Measurements from ENCODE around the gene C11orf21.

Gene C11orf21

GRCh38 chr11:2270322-2271076 is 31.2 kb downstream of the C11orf21 start, which contains the start of gene ASCL2:
ASCL2 (minus strand) TSS chr11:2270588; CDS start chr11:2270332, 256 bp downstream.
- DNase-seq: no peak

DNA sequence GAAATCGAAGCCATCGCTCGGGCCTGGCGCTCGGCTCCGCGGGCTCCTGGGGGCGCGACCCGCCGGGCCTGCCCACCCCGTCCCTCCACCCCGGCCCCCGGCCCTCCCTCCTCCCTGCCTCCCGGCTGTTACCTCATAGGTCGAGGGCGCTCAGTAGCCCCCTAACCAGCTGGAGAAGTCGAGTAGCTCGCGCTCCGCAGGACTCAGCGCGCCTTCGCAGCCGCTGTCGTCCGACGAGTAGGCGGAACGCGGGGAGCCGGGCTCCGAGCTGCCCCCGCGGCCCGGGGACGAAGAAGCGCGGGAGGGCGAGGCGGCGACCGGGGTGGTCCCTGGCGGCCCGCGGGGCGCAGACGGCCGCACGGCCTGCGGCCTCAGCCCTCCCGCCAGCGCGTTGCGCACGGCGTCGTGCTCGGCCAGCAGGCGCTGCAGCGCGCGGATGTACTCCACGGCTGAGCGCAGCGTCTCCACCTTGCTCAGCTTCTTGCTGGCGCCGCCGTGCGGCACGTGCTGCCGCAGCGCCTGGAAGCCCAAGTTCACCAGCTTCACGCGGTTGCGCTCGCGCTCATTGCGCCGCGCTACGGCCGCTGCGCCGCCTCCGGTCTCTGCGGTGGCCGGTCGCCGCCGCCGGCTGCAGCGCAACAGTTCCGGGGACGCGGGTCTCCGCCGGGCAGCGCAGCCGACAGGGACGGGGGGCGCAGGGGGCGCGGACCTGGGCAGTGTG is 32.0 kb downstream of the C11orf21 start:
- DNase-seq: peak in 1 of 2 donors; percentile 23

DNA sequence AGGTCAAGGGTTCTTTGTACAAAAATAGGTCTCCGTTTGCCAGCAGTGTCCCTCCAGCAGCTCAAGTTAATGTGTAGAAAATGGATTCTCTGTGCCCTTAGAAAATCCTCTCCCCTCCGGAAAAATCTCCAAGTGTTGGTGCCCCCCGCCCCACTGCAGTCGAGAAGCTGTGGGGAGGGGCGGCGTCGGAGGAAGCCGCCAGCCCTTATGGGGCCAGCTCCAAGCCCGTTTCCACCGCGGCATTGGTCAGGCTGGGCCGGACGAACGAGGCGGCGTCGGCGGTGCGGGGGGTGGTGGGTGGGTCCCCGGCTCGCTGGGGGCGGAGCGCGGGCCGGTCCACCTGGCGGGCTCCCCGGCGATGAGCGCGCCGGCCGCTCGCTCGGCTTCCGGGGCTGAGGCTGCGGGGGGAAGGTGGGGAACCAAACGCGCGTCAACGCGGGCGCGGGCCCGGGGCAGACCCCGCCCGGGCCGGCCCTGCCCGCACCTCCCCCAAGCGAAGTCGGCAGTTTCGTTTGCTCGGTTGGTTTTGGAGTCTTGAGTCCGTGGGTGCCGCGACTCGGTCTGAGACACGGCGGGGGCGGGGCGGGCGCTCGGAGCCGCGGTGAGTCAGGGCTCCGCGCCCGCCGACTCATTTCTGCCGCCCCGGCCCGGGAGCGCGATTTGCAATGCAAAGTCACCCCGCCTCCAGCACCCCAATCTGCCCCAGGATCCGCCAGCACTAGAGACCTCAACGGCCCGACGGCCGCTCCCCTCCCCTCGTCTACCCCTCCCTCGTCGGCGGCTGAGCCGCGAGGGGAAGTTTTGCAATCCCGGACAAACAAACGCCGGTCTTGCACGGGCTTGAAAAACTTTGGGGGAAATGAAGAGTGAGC is 32.8 kb downstream of the C11orf21 start:
- peak; percentile 74 to 82 for DNase-seq

GRCh38 chr11:2267851-2268728 is 33.6 kb downstream of the C11orf21 start:
- DNase-seq: no peak

GRCh38 chr11:2267306-2267850 is 34.3 kb downstream of the C11orf21 start:
- DNase-seq: no peak

DNA sequence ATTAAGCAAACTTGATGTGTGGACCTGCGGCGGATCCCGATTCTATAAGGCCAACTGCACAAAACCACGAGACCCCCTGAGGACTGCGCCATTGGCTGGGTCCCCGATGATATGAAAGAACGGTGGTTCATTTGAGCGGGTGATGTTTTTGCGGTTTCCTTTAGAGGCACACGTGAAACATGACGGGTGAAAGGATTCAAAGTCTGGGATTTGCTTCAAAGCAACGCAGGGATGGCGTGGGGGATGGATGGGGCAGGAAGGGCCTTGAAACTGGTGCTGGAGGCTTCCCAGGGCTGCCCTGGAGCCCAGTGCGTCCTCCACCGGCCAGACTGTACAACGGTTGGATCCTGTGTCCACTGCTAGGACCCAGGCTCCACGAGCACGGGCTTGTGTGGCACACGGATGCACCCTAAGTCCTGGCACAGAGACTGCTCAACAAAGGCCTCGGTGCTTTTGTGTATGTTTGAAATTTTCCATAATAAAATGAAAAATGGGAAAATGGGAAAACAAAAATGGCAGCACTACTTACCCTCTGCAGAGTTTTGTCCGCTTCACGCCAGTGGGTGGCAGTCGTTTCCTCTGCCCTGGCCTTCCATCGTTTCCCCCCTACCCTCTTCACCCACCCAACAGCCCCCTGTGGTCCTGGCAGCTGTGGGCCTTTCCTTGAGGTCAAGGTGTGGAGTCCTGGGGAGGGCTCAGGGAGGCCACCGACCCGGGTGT is 35.0 kb downstream of the C11orf21 start:
- DNase-seq: no peak

- no peak for DNase-seq
Measured at GRCh38 chr11:2265854-2266585, 35.7 kb downstream of the C11orf21 start.

DNA sequence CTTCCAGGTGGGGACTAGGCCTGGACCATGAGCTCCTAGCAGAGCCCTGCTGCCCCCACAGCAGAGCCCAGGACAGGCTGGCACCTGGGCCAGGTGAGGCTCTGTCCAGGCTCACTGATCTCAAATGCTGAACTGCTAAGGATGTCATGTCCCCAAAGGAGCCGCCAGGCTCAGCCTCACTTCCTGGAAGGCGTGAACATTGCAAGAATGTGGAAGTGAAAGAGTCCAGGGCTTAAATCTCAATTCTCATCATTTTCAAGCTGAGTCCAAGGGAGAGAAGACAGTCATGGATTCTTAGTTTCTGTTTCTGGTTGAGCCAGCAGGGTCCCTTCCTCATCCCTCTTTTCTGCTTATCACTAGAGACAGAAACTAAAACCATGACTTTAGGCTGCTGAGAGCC is 36.3 kb downstream of the C11orf21 start:
- no peak for DNase-seq

- DNase-seq: no peak
Measured at GRCh38 chr11:2264366-2265053, 37.2 kb downstream of the C11orf21 start.

DNA sequence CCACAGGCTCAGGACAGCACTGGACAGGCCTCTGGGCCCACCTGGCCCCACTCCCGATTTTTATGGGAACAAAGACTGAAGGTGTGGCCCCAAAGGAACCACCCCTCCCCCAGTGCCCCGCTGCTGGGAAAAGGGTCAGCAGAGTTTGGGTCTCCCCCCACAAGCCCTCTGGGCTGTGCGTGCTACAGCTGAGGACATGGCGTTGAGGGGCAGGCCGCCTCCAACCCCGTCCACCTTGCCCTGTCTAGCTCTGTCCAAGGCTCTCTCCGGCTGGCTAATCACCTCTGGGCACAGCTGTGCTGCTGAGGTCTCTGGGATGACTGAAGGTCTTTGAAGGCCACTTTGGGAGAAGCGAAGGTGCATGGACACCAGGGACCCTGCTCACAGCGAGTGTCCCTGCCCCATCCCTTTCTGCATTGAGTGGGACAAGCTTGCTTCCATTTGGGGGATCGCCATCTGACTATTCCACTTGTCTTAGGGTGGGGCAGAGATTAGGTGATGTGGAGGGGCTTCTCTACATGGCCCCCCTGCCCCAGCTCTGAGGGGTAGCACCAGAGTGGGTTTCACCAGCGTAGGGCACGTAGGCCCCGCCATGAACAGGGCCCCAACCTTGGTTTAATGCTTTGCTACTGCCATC is 37.9 kb downstream of the C11orf21 start:
- DNase-seq: no peak

- no peak for DNase-seq
Measured at GRCh38 chr11:2263071-2263565, 38.6 kb downstream of the C11orf21 start.

DNA sequence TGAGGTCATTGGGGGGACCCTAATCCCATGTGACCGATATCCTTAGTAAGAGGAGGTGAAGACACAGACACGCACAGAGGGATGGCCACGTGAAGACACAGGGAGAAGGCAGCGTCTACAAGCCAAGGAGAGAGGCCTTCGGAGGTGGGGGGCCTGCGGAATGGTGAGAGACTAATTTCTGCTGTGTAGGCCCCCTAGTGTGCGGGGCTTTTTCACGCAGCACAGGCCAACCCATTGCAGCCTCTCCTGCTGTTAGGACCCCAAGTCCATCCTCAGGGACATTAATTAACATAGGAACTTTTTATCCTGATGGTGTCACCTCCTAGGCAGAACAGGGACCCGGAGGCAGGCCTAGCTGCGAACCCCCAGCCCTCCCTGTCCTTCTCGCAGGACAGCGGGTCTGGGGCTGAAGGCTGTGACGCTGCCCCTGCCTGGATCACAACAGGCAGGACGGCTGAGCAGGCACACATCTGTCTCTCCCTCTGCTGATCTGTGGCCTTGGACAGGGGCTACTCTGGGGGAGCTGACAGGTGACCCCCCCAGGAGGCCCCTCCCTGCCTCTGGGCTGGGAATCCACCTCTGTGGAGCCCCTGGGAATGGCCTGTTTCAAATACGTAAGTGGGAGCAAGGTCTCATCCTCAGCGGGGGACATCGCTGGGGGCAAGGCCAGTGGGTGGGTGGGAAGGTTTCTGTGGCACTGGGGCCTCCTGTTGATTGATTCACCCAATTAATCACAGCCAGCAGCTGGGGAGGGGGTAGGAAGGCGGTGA is 39.2 kb downstream of the C11orf21 start:
- no peak for DNase-seq

- DNase-seq: no peak
Measured at GRCh38 chr11:2261436-2262230, 40.1 kb downstream of the C11orf21 start.

DNA sequence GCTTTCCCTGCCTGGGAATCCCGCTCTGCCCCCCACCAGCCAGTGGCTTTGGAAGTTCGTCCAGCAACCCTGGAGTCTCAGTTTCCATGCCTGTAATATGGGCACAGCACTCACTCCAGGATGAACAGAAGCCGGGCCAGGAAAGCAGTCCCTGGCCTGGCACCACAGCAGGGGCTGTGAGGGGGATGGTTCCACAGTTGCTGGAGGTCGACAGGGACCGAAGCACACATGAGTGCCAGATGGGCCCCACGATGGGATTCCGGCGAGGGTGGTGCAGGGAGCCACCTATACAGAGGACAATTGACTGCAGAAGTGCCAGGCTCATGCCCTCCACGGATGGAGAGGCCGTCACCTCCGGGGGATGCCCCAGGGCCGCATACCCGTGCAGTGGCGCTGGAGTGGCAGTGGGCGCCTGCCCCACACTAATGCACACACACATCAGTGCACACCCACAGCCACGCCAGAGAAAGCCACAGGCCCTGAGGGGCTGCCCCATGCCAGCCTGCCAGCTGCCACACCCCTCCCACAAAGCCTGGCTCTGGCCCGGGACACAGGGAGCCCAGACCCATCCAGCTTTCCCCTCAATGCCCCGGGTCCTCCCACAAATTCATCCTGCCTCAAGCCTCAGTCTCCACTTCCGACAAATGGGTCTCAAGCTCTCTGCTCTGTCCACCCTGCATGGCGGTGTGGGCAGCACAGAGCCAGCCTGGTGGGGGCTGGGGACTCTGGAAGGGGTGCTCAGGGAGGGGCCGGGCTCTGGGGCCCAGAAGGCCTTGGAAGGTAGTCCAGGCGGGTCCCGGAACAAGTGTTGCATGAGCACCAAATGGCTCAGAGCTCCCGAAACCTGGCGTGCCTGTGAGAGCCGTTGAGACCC is 41.0 kb downstream of the C11orf21 start:
- DNase-seq: no peak

DNA sequence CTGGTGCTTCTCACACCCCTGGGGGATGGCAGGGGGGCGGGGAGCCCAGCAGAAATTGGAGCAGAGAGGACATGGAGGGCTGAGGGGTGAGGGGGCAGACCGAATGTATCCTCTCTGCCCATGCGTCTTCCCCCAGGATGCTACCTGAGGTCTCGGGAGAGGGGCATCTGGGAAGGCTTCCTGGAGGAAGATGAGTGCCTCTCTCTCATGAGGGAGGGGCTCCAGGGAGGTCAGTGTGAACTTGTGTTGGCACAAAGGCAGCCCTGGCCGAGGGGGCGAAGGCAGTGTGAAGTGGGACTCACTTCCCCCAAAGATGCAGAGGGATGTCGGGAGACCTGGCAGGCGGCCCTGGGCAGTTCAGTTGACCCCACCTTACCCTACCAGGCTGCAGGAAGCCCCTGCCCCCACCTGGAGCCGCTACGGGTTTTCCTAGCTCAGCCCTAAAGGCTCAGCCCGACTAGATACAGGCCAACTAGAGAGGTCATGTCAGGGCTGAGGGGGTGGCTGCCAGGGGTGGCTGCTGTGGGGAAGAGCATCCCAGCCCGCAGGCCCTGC is 41.7 kb downstream of the C11orf21 start:
- no peak for DNase-seq

DNA sequence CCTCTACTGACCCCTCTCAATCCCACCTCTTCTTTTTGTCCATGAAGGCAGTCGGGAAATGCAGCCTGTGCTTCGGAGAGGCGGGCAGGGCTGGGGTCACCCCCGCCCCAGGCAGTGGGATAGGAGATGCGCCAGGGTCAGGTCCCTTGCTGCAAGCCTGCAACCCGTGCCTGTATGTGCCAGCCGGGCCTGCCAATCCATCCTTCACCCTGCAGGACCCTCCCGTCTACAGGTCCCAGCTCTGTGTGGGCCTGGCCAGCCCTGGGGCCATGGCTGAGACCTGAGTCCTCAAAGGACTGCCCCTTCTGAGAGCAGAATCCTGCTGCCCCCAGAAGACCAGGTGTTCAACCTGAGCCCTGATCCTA is 42.3 kb downstream of the C11orf21 start:
- no peak for DNase-seq

All from stimulated activated CD4-positive, alpha-beta T cell treated with anti-CD3 and anti-CD28 coated beads, Interleukin-2, amount 100 ng/mL, for 48 hours (primary cell).